OCI-LY3 (cell line): Measurements from ENCODE around the gene ZHX3.

Source experiments
- EZH2phosphoT487 ChIP-seq: fragments of 200-600 bp; shearing (Covaris generic); IDR thresholded peaks from 2 replicates; pipeline ENCODE4 v1.6.1; 2018; ENCODE audit warnings: antibody characterized with exemption, mixed run types, low read depth
- TF ChIP-seq, protein P1 (sequence below): fragments of 200-600, 300-600 bp; sonication (generic); IDR thresholded peaks from 2 replicates; pipeline ENCODE4 v1.5.1; 2014; ENCODE audit warnings: antibody characterized with exemption, low read length, low read depth

DNA sequence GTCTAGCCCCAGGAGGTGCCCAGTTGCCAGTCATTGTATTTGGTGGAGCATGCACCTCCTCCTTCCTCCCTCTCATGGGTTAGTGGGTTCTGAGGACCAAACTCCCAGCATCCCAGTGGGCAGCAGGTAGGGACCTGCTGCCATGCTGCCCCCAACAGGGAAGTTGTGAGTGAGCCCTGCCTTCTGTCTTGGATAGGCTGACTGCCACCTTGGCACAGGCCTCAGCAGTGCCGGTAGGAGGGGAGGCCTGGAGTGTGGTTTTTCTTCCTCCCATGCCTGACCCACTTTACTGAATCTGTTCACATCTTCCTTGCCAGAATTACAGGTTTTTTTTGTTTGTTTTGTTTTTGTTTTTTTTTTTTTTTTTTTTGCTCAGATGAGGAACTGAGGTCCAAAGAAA, 155.6 kb downstream of the ZHX3 start:
- TF ChIP-seq, protein P1, sequence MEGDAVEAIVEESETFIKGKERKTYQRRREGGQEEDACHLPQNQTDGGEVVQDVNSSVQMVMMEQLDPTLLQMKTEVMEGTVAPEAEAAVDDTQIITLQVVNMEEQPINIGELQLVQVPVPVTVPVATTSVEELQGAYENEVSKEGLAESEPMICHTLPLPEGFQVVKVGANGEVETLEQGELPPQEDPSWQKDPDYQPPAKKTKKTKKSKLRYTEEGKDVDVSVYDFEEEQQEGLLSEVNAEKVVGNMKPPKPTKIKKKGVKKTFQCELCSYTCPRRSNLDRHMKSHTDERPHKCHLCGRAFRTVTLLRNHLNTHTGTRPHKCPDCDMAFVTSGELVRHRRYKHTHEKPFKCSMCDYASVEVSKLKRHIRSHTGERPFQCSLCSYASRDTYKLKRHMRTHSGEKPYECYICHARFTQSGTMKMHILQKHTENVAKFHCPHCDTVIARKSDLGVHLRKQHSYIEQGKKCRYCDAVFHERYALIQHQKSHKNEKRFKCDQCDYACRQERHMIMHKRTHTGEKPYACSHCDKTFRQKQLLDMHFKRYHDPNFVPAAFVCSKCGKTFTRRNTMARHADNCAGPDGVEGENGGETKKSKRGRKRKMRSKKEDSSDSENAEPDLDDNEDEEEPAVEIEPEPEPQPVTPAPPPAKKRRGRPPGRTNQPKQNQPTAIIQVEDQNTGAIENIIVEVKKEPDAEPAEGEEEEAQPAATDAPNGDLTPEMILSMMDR, result peak; percentile 22; the same call in 1 of the 2 replicates
- TF ChIP-seq EZH2phosphoT487, result no peak
